GM19468 (cell line): Measurements from ENCODE around the gene QPCT.
"Not testable (repeated sequence)": the region's sequence is repeated elsewhere in the genome, so short reads cannot be mapped to it uniquely, and the experiment has no call there.

ENCODE experiments used
- ATAC-seq: cut with Tn5 transposase; IDR thresholded peaks from one replicate; pipeline ENCODE4 v1.9.1; 2021; ENCODE audit warnings: mild to moderate bottlenecking, moderate library complexity, moderate number of reproducible peaks; ENCODE audit not compliant: unreplicated experiment; ENCODE audit errors: extremely low read depth

Gene QPCT

DNA sequence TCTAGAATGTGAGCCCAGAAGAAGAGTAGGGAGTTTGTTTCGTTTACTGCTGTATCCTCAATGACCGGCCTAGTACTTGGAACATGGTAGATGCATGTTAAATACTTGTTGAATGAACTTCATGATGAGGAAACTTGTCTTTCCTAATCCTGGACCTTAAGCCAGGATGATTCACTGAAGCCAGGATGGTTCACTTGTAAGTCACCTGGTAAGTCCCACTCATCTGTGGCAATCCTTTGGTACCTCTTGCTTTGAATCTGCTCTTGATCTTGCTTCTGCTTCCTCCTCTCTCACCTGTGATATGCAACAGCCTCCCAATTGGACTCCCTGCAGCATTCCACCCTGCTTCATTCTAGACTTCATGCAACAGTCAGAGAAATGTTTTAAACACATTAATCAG lies 43.6 kb downstream of the QPCT start:
- ATAC-seq, result no peak

GRCh38 chr2:37389395-37389794 lies 45.0 kb downstream of the QPCT start:
- ATAC-seq, result no peak

DNA sequence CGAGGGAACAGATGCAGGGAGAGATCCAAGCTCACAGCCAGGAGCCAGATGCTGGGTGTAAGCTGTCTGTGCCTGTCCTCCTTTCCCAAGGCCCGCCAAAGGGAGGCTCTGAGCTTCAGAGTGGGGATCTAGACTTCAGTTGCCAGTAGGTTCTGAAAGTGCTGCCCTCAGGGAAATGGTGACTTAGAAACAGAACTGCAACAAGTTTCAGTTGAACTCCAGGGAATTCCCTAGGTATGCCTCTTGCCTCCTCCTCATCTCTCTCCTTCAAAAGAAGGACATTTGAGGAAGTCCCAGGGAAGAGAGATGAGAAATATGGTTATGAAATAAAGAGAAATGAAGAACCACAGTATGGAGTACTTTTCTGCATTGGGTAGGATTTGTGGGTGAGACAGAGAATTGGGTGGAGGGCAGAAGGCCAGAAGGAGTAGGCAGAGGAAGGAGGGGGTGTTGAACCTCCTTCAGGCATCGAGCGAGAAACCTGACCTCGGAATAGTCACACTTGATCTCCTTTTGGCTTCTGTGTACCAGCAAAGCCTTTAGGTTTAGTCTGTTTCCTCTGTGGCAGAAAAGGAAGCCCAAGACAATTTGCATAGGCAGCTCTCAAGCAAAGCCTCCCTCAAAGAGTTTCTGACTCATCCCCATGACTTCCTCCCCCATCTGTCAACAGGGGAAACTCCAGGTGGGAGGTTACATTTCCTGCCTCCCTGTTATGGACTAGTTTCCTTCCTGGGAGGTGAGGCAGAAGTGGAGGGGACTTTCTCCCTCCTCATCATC lies 45.7 kb downstream of the QPCT start:
- peak; percentile 93 for ATAC-seq

GRCh38 chr2:37390777-37391176 lies 46.3 kb downstream of the QPCT start:
- ATAC-seq, result no peak

- no peak for ATAC-seq
Observed at GRCh38 chr2:37391711-37392110, 47.3 kb downstream of the QPCT start.

- no peak for ATAC-seq
Observed at GRCh38 chr2:37392428-37392827, 48.0 kb downstream of the QPCT start.

DNA sequence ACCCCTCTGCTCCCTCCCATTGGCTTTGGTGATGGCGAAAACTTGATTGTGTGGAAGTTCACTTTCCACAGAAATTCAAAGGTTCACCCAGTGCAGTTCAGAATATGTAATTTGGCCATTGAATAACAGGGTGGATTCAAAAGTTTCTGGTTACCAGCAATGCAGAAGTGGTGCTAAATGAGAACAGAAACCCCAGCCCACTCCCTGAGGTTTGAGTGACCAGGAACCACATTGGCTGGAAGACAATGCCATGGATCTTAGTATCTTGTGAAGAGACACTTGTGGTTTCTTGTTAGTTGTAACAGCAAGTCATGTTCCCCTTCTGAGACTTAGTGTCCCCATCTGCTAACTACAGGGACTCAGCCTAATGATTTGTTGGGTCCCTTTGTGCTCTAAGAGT lies 49.8 kb downstream of the QPCT start:
- no peak for ATAC-seq

GRCh38 chr2:37394796-37395555 lies 50.5 kb downstream of the QPCT start:
- no peak for ATAC-seq

GRCh38 chr2:37396890-37397565 lies 52.6 kb downstream of the QPCT start:
- no peak for ATAC-seq

DNA sequence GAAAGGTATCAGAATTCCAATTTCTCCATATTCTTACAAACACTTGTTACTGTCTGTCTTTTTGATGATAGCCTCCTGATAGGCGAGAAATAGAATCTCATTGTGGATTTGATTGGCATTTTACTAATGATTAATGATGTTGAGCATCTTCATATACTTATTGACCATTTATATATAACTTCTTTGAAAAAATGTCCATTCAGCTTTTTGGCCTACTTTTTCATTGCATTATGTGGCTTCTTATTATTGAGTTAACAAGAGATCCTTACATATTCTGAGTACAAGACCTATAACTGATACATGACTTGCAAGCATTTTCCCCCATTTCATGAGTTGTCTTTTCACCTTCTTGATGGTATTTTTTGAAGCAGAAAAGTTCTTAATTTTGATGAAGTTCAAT lies 54.6 kb downstream of the QPCT start:
- no peak for ATAC-seq

GRCh38 chr2:37400041-37400440 lies 55.6 kb downstream of the QPCT start:
- ATAC-seq, result no peak

DNA sequence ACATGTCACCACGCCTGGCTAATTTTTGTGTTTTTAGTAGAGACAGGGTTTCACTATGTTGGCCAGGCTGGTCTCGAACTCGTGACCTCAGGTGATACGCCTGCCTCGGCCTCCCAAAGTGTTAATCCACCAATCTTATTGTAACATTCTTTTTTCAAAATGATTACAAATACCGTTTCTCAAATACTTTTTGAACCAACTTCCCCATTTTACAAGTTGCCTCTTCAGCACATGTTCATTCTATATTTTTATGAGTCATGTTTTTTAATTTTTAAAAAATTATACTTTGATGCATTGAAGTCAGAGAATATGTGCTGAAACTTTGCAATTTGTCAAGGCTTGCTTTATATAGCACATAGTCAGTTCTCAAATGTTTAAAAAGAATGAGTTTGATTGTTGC lies 58.2 kb downstream of the QPCT start:
- no peak for ATAC-seq

GRCh38 chr2:37405781-37406180 lies 61.4 kb downstream of the QPCT start:
- ATAC-seq, result no peak

DNA sequence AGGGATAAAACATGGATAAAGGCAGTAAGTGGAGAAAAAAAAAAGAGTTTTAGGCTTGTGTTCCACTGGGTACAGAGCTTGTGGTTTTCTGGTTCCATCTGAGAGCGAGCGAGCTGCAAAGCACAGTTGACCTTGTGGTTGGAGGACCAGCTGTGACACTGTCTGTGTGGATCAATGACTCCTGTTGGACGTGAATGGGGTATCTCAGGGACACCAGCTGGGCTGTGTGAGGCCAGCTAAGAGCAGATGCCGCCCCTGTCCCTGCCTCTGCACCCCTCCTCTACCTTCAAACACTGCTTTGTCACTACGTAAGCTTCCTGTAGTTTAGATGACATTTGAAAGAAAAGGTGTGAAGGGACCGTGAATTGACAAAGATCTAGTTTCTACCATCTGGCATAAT lies 67.8 kb downstream of the QPCT start:
- no peak for ATAC-seq

- ATAC-seq, result not testable (repeated sequence)
Observed at GRCh38 chr2:37413911-37414469, 69.6 kb downstream of the QPCT start.

GRCh38 chr2:37414470-37414949 lies 70.1 kb downstream of the QPCT start:
- ATAC-seq, result no peak

DNA sequence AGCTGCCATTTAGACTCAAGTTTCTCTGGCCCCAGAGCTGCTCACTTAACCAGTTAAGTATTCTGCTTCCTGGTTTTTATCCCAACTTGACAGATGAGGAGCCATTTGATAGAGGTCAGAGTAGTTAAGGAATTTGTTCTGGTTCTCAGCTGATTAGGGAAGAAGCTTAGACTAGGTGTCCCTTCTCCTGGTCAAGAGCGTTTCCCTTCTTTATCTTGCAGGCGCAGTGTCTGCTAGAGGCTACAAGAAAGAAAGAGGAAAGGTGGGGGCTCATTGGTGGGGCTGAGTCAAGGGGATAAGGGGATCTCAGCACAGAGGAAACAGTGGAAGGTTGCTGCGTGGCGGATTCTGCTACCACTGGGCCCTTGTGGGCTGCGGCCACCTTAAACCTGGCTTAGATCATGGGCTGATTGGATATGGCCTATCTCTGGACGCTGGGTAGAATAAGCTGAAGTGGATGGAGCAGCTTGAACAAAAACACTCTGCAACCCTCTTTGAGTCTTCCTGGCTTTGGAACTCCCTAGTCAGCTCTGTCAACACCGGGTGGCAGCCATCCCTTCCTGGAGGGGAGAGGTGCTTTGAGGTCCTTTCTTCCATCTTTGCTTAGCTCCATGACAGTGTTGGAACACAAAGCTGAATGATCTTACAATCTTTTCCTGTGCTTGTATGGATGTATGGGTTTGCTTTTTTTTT lies 70.8 kb downstream of the QPCT start:
- no peak for ATAC-seq

DNA sequence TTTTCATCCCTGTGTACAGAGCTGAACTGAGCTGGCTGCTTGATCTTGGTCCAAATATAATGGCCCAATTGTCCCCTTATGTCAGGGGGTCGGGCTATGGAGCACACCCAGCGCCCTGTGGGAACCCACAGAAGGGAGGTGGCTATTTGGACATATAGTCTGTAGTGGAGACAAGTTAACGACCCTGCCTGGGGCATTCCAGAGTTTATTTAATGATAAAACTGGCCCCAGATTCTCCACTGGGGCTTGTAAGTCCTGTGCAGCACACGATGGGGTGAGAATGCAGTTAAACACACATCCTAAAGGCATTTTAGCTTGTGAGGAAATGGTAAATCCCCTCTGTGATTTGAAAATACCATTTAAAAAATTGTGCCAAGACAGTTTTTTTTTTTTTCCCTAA lies 72.9 kb downstream of the QPCT start:
- no peak for ATAC-seq

- ATAC-seq, result no peak
Observed at GRCh38 chr2:37418956-37419355, 74.5 kb downstream of the QPCT start.

DNA sequence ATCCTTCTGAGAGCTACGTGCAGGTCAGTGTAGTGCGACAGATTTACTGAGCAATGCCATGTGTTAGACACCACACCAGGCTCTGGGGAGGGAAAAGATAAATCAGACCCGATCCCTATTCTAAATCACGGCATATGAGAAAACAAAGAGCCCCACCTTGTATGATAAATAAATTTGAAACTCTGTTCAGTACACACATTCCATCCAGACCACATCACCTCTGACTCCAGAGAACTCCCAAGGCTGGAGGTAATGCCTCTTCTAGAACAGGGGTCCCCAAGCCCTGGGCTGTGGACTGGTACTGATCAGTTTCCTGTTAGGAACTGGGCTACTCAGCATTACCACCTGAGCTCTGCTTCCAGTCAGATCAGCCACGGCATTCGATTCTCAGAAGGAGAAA lies 77.3 kb downstream of the QPCT start:
- ATAC-seq, result no peak
